Body of pancreas (tissue), 4 donors: ENCODE measurements around the gene ANXA10. TPM values are rescaled to one million over a fixed set of nuclear protein-coding genes. Genes with fewer than 3 reads are reported as not detected.

Experiments
- ATAC-seq: fragments of 150-250 bp; one replicate; pipeline ENCODE4 v1.9.1; 2016
- DNase-seq, 4 donors: peaks; one replicate each; pipeline ENCODE4 v3.0.0-alpha.2; 2019
- H3K27ac ChIP-seq, 4 donors: fragments of 200-600 bp; sonication (generic); 1 replicate in 3 of 4; 2 replicates in 1 of 4; pipeline versions ENCODE4 v1.5.1 to v1.6.1; 2016 to 2019; ENCODE audit warnings: mild to moderate bottlenecking in 1 of 4, mixed read lengths in 1 of 4, moderate library complexity in 1 of 4
- H3K27me3 ChIP-seq, 2 donors: fragments of 200-600 bp; sonication (generic); one replicate each; pipeline ENCODE4 v1.6.0; 2016; ENCODE audit warnings: mild to moderate bottlenecking in 1 of 2
- H3K36me3 ChIP-seq, 2 donors: fragments of 200-600 bp; sonication (generic); replicated peaks in 1 of 2; 2 replicates each; pipeline ENCODE4 v1.5.1; 2016; ENCODE audit warnings: low read depth in 2 of 2; ENCODE audit not compliant: insufficient read depth in 1 of 2
- H3K4me1 ChIP-seq: fragments of 200-600 bp; sonication (generic); one replicate; pipeline ENCODE4 v1.6.0; 2016
- H3K4me3 ChIP-seq, 2 donors: fragments of 200-600 bp; sonication (generic); 1 replicate in 1 of 2; 2 replicates in 1 of 2; pipeline ENCODE4 v1.5.1; 2016 to 2019
- H3K9me3 ChIP-seq, 3 donors: fragments of 200-600 bp; sonication (generic); 1 replicate in 2 of 3; 2 replicates in 1 of 3; pipeline ENCODE4 v1.5.1; 2016
- POLR2A ChIP-seq, 3 donors: fragments of 450-650 bp; IDR thresholded peaks; one replicate each; pipeline ENCODE4 v1.6.1; 2016; ENCODE audit warnings: antibody characterized with exemption in 3 of 3, mild to moderate bottlenecking in 2 of 3
- WGBS, 2 donors: methylation state at CpG; one replicate each; pipeline ENCODE4 v1.1.5; 2017; 5-methylcytosine and 5-hydroxymethylcytosine counted together
- intact Hi-C: fragments of 100-400 bp; cut with DNase I; formaldehyde crosslinking; loops from one replicate; pipeline ENCODE4 v1.15.1; 2023
- total RNA-seq, 2 donors: library from RNA; depleted of rRNA; stranded (reverse); fragments of >200 nt; gene quantifications; one replicate each; pipeline ENCODE4 v1.1.0, GENCODE V29; 2016
- TF ChIP-seq, protein P1 (sequence below), 7 experiments: fragments of 450-650 bp in 4 of 7; fragments of 200-600 bp in 3 of 7; sonication (generic) in 3 of 7; IDR thresholded peaks; one replicate each; pipeline ENCODE4 v1.5.1; 2016 to 2019; ENCODE audit warnings: antibody characterized with exemption in 7 of 7

The ANXA10 gene
- total RNA-seq, 2 donors from 2014 or later = 14.0 TPM; not detected in 1

DNA sequence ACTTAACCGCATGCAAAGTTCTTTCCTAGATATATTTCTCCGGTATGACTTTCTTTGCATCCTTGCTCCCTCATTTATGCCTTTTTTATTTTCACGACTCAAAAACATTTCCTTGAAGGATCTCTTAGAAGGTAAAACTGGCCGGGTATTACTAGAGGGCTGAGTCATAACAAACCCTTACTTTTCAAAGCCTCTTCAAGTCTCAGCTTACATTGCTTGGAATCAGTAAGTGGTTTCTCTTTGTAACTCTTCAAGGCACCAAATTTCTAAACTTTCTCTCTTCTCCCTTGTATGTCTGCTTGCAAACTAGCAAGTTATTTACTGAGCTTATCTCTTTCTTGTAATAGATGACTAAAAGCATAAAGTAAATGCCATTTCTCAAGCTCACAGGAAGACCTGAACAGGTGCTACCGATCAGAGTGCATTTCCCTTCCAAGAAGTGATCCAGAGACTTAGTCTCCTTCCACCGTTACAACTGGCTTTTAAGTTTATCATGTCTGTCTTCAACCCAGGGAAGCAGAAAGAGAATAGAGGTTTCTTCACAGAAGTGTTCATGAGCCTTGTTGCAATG lies 75.5 kb downstream of the ANXA10 start:
- Histone ChIP-seq H3K4me3 (no peak overlapping the region), H3K36me3 (no peaks in the 10 kb centered on the region), H3K9me3 (no peaks in the 10 kb centered on the region), H3K4me1 (peaks cover 50% of the 10 kb centered on the region), H3K27ac (peak overlapping the region; percentile 17 to 76 (median 54)), H3K27me3 (no peaks in the 10 kb centered on the region)
- TF ChIP-seq, protein P1, sequence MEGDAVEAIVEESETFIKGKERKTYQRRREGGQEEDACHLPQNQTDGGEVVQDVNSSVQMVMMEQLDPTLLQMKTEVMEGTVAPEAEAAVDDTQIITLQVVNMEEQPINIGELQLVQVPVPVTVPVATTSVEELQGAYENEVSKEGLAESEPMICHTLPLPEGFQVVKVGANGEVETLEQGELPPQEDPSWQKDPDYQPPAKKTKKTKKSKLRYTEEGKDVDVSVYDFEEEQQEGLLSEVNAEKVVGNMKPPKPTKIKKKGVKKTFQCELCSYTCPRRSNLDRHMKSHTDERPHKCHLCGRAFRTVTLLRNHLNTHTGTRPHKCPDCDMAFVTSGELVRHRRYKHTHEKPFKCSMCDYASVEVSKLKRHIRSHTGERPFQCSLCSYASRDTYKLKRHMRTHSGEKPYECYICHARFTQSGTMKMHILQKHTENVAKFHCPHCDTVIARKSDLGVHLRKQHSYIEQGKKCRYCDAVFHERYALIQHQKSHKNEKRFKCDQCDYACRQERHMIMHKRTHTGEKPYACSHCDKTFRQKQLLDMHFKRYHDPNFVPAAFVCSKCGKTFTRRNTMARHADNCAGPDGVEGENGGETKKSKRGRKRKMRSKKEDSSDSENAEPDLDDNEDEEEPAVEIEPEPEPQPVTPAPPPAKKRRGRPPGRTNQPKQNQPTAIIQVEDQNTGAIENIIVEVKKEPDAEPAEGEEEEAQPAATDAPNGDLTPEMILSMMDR (IDR thresholded peaks at IDR 0.05) = no peak
- TF ChIP-seq POLR2A (IDR thresholded peaks at IDR 0.05) = no peak
- ATAC-seq (peak; percentile 43), DNase-seq (no peak)
- intact Hi-C loops = no loop called here
- 42 to 44% methylated on average over 6 of the region's 6 CpGs for WGBS, 2 donors

DNA sequence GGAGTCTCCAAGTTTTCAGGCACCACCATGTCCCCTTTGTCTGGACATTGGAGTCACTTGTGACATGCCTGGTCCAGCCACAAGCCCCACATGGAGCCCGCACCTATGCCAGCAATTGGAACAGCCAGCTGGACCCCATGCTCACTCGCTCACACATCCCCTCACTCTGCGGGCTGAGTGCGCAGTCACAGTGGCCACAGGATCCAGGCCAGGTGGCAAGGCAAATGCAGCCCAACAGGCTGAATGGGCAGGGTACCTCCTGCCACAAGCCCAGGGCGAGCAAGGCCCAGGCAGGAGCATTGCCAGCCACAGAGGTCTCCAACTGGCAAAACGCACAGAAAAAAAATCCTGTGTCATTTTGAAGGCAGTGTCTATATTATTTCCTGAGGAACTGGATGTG lies 82.0 kb downstream of the ANXA10 start:
- WGBS, 2 donors = 90 to 98% methylated on average over 6 of the region's 6 CpGs
- Histone ChIP-seq H3K36me3 (no peaks in the 10 kb centered on the region), H3K4me1 (peaks cover 28% of the 10 kb centered on the region), H3K27ac (no peak overlapping the region), H3K4me3 (no peak overlapping the region), H3K9me3 (no peaks in the 10 kb centered on the region), H3K27me3 (no peaks in the 10 kb centered on the region)
- TF ChIP-seq, protein P1 (IDR thresholded peaks at IDR 0.05) = no peak
- no peak for TF ChIP-seq POLR2A (IDR thresholded peaks at IDR 0.05)
- ATAC-seq = no peak
- DNase-seq = no peak
- intact Hi-C loops = no loop called here

- DNase-seq (peak; percentile 66 to 85 (median 78)), ATAC-seq (peak; percentile 76)
- Histone ChIP-seq H3K27me3 (no peaks in the 10 kb centered on the region), H3K4me3 (no peak overlapping the region), H3K9me3 (no peaks in the 10 kb centered on the region), H3K36me3 (no peaks in the 10 kb centered on the region), H3K4me1 (peaks cover 28% of the 10 kb centered on the region), H3K27ac (peak overlapping the region in 2 of 4 donors; percentile 41 to 47)
- intact Hi-C loops = no loop called here
- 20% methylated on average over 5 of the region's 5 CpGs for WGBS, 2 donors
- no peak for TF ChIP-seq POLR2A (IDR thresholded peaks at IDR 0.05)
- TF ChIP-seq, protein P1 (IDR thresholded peaks at IDR 0.05) = no peak
These were observed 85.3 kb downstream of the ANXA10 start for GRCh38 chr4:168177546-168178149.

DNA sequence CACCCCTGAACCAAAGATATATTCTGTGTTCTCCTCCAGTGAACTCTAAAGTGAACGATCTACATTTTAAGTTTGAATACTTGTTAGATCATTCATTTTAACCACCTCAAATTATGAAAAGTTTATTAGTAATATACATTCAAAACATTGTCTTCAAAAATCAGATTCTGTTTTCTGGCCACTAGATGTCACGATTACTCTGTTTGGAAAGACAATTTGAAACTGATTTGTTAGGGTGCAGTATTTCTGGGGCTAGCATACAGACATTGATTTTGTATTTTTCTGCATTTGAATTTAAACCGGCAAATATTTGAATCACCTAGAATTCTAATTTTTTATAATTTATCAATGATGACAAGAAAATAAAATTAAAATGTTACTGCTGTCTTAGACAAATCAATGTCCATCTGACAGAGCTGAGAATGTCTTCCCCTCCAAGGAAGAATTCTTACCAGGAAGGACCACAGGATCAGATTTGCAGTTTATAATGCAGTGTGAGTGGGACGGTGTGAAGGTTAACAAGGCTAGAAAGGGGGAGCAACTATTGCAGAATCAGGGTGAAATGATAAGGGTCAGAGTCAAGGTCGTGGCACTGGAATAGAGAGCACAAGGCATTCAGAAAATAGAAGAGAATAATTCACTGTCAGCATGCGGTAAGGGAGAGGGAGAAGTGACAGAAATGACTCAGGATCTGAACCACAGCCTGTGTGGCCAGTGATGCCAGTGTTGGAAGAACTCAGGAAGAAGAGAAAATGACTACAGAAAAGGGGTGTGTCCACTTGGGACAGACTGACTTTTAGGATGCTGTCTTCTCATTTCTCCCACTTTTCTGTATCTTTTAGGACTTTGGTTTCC lies 91.6 kb downstream of the ANXA10 start:
- H3K9me3 ChIP-seq = no peaks in the 10 kb centered on the region
- no peak overlapping the region for H3K27ac ChIP-seq
- no peak overlapping the region for H3K4me3 ChIP-seq
- no peak for ATAC-seq
- no peak for DNase-seq
- no peak for TF ChIP-seq POLR2A (IDR thresholded peaks at IDR 0.05)
- TF ChIP-seq, protein P1 (IDR thresholded peaks at IDR 0.05) = peak; percentile 24 to 69 (median 55)
- intact Hi-C loops = no loop called here
- WGBS, 2 donors = 10 to 12% methylated on average over 6 of the region's 6 CpGs
- H3K36me3 ChIP-seq = no peaks in the 10 kb centered on the region
- peaks cover 4% of the 10 kb centered on the region for H3K4me1 ChIP-seq
- no peaks in the 10 kb centered on the region for H3K27me3 ChIP-seq
